GM12864 (cell line): ENCODE measurements around the gene THSD4.
"Not testable (repeated sequence)": the region's sequence is repeated elsewhere in the genome, so short reads cannot be mapped to it uniquely, and the experiment has no call there.

ENCODE experiments used
- DNase-seq: peaks from one replicate; pipeline ENCODE4 v3.0.0-alpha.2; 2011; ENCODE audit warnings: low read depth
- H3K4me3 ChIP-seq: 2 replicates; pipeline ENCODE4 v1.5.1; 2011; ENCODE audit warnings: mild to moderate bottlenecking, low read depth, low read length, control low read depth
- CTCF ChIP-seq: IDR thresholded peaks from 2 replicates; pipeline ENCODE4 v1.5.1; 2011; ENCODE audit warnings: low read depth, mild to moderate bottlenecking, moderate library complexity, low read length, control low read depth, inconsistent platforms; ENCODE audit errors: missing control alignments

The THSD4 gene

GRCh38 chr15:71259866-71260265, 144.6 kb downstream of the THSD4 start:
- no peak for DNase-seq
- TF ChIP-seq CTCF: no peak
- no peak overlapping the region for H3K4me3 ChIP-seq

GRCh38 chr15:71261418-71261817, 146.1 kb downstream of the THSD4 start:
- no peak for TF ChIP-seq CTCF
- no peak overlapping the region for H3K4me3 ChIP-seq
- DNase-seq: no peak

- no peak overlapping the region for H3K4me3 ChIP-seq
- TF ChIP-seq CTCF: no peak
- no peak for DNase-seq
Observed at GRCh38 chr15:71261909-71262308, 146.6 kb downstream of the THSD4 start.

GRCh38 chr15:71262599-71262998, 147.3 kb downstream of the THSD4 start:
- H3K4me3 ChIP-seq: no peak overlapping the region
- no peak for DNase-seq
- TF ChIP-seq CTCF: no peak

- not testable (repeated sequence) for H3K4me3 ChIP-seq, DNase-seq
Observed at GRCh38 chr15:71265606-71266005, 150.3 kb downstream of the THSD4 start.

- no peak for TF ChIP-seq CTCF
- DNase-seq: no peak
- no peak overlapping the region for H3K4me3 ChIP-seq
Observed at GRCh38 chr15:71271327-71271726, 156.1 kb downstream of the THSD4 start.

GRCh38 chr15:71272932-71273331, 157.7 kb downstream of the THSD4 start:
- H3K4me3 ChIP-seq: no peak overlapping the region
- no peak for DNase-seq
- TF ChIP-seq CTCF: no peak

GRCh38 chr15:71273731-71274447, 158.6 kb downstream of the THSD4 start:
- H3K4me3 ChIP-seq: no peak overlapping the region
- no peak for TF ChIP-seq CTCF
- DNase-seq: no peak
